Measurements from ENCODE around the gene TGFBR1. TPM values are rescaled to one million over a fixed set of nuclear protein-coding genes. Genes with fewer than 3 reads are reported as not detected.

TGFBR1 gene
- total RNA-seq, 4 donors from 2014 or later, result 20.2 to 34.3 (median 25.6) TPM

DNA sequence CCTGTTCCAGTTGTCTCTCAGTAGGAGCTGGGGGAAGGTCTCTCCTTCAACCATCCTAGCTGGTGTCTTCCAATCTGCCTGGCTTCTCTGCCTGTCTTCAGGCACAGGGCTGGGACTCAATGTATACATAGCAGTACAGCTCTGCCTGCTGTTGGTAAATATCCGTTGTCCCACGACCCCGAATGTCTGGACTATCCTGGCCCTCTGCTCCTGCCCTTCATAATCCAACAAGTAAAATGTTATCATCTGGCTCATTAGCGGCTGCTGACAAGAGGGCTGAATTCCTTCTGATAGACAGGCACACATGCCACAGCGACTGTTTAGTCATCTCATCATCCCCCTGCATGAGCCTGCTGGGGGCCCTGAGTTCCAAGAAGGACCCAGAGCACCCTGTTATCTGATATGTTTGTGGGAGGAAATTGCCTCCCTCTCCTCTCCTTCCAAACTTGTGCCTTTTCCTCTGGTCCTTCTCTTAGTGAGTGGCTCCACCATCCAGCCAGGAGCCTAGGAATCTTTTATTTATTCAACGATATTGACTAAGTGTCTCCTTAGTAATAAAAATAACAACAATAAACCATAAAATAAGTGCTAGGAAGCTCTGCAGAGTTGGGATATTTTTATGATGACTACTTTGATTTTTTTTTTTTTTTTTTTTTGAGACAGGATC, 29.5 kb upstream of the TGFBR1 start:
- TF ChIP-seq, protein P1, sequence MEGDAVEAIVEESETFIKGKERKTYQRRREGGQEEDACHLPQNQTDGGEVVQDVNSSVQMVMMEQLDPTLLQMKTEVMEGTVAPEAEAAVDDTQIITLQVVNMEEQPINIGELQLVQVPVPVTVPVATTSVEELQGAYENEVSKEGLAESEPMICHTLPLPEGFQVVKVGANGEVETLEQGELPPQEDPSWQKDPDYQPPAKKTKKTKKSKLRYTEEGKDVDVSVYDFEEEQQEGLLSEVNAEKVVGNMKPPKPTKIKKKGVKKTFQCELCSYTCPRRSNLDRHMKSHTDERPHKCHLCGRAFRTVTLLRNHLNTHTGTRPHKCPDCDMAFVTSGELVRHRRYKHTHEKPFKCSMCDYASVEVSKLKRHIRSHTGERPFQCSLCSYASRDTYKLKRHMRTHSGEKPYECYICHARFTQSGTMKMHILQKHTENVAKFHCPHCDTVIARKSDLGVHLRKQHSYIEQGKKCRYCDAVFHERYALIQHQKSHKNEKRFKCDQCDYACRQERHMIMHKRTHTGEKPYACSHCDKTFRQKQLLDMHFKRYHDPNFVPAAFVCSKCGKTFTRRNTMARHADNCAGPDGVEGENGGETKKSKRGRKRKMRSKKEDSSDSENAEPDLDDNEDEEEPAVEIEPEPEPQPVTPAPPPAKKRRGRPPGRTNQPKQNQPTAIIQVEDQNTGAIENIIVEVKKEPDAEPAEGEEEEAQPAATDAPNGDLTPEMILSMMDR (IDR thresholded peaks at IDR 0.05), result no peak
- no peak for TF ChIP-seq POLR2A (IDR thresholded peaks at IDR 0.05)
- no peak overlapping the region for H3K27ac ChIP-seq
- WGBS, 2 donors, result 71 to 83% methylated on average over 1 to 6 of the region's 6 CpGs
- H3K4me3 ChIP-seq, result no peak overlapping the region
- intact Hi-C loops (cut with DNase I), result no loop called here
- DNase-seq, result no peak
- H3K9me3 ChIP-seq, result no peaks in the 10 kb centered on the region
- H3K36me3 ChIP-seq, result no peaks in the 10 kb centered on the region
- H3K27me3 ChIP-seq, result no peaks in the 10 kb centered on the region
- H3K4me1 ChIP-seq, result peaks cover 0 to 16% (median 6%) of the 10 kb centered on the region in 3 donors

DNA sequence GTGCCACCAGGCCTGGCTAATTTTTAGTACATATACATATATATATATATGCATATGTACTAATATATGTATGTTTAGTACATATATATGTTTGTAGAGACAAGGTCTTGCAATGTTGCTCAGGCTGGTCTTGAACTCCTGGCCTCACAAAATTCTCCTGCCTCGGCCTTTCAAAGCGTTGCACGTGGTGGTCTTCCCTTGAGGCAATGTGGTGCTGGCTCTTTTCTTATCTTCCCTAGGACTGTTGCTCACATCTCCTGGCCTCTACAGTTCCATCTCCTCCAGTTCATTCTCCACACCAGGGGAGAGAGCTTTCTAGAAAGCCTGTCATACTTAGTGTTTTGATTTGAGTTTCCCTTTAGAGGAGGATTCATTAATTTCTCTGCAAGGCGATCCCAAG, 28.9 kb upstream of the TGFBR1 start:
- intact Hi-C loops (cut with DNase I), result no loop called here
- TF ChIP-seq POLR2A (IDR thresholded peaks at IDR 0.05), result no peak
- TF ChIP-seq, protein P1 (IDR thresholded peaks at IDR 0.05), result no peak
- Histone ChIP-seq H3K9me3 (no peaks in the 10 kb centered on the region), H3K4me1 (peaks cover 0 to 16% (median 6%) of the 10 kb centered on the region in 3 donors), H3K36me3 (no peaks in the 10 kb centered on the region), H3K27ac (no peak overlapping the region), H3K4me3 (no peak overlapping the region), H3K27me3 (no peaks in the 10 kb centered on the region)
- WGBS, 2 donors, result 91 to 95% methylated on average over 4 of the region's 4 CpGs
- DNase-seq, result no peak

DNA sequence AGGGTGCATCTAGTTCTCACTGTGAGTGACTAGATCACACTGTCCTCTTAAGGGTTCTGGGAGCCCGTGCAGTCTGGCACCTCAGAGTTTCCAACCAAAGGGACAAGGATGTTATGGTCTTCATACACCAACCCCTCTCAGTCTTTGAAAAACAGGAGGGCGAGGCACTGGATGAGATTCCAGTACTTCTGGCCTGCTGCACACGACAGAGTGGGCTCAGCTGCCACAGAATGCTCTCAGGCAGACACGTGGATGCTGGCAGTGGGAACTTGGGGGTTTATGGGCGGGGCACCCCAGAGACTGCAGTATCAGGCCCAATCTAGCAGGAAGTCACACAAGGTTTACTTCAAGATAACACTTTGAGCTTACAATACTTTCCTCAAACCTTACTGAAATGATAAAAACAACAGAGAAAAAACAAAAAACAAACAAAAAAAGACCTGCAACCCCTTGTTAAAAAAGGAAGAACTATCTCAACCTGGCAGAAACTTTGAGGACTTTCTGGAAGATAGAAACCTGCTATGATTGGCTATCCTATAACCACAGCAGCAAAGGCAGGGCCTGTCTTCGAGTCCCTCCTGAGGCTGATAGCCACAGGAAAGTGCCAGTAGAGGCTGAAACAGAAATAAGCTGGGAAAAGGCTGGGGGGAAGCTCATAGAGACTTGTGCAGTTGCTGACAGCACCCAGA, 28.3 kb upstream of the TGFBR1 start:
- H3K27me3 ChIP-seq, result no peaks in the 10 kb centered on the region
- 30 to 54% methylated on average over 5 to 6 of the region's 6 CpGs for WGBS, 2 donors
- no peak overlapping the region for H3K27ac ChIP-seq
- no peaks in the 10 kb centered on the region for H3K9me3 ChIP-seq
- intact Hi-C loops (cut with DNase I), result no loop called here
- no peak overlapping the region for H3K4me3 ChIP-seq
- no peak for DNase-seq
- H3K36me3 ChIP-seq, result no peaks in the 10 kb centered on the region
- H3K4me1 ChIP-seq, result peaks cover 0 to 16% (median 6%) of the 10 kb centered on the region in 3 donors
- TF ChIP-seq, protein P1 (IDR thresholded peaks at IDR 0.05), result no peak
- no peak for TF ChIP-seq POLR2A (IDR thresholded peaks at IDR 0.05)

DNA sequence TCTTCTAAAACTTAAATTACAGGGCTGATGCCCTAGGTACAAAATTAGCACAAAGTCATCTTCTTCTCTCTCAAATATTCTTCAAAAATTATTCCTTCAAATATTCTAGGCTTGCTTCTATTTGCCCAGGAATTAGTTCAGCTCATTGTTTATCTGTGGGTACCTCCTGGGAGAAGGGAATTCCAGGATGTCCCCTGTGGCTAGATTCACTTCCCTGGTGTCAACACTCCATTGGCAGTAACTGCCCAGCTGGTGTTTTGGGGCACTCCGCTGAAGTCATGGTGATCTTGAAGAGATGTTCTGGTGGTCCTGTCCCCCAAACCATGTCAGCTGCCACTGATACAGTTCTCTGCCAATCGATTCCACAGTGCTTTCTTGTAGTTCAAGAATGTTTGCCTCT, 26.2 kb upstream of the TGFBR1 start:
- Histone ChIP-seq H3K9me3 (no peaks in the 10 kb centered on the region), H3K27ac (no peak overlapping the region), H3K4me1 (peaks cover 0 to 16% (median 6%) of the 10 kb centered on the region in 3 donors), H3K4me3 (no peak overlapping the region), H3K36me3 (no peaks in the 10 kb centered on the region), H3K27me3 (no peaks in the 10 kb centered on the region)
- intact Hi-C loops (cut with DNase I), result no loop called here
- WGBS, 2 donors, result 72 to 76% methylated on average over 2 of the region's 2 CpGs
- no peak for DNase-seq
- no peak for TF ChIP-seq POLR2A (IDR thresholded peaks at IDR 0.05)
- TF ChIP-seq, protein P1 (IDR thresholded peaks at IDR 0.05), result no peak

DNA sequence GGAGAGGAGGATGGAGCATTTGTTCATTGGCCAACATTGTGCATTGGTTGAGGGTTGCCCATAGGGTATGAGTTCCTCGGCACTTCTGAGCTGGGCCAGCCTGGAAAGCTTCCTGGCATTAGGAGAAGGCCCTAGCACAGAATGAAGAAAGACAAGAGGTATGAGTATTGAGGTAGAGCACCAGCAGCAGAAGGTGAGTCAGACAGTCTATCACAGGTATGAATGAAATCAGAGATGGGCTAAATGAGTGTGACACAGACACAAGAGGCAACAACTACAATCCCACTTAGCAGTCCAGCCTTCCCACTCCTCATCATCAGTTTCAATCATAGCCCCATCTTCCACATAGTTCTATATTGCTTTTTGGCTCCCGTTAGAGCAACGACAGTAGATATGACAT, 25.4 kb upstream of the TGFBR1 start:
- 74% methylated on average over 3 of the region's 3 CpGs for WGBS, 2 donors
- intact Hi-C loops (cut with DNase I), result no loop called here
- no peak for DNase-seq
- no peak for TF ChIP-seq POLR2A (IDR thresholded peaks at IDR 0.05)
- TF ChIP-seq, protein P1 (IDR thresholded peaks at IDR 0.05), result no peak
- H3K9me3 ChIP-seq, result no peaks in the 10 kb centered on the region
- no peak overlapping the region for H3K27ac ChIP-seq
- H3K27me3 ChIP-seq, result no peaks in the 10 kb centered on the region
- H3K36me3 ChIP-seq, result no peaks in the 10 kb centered on the region
- peaks cover 0 to 16% (median 6%) of the 10 kb centered on the region in 3 donors for H3K4me1 ChIP-seq
- no peak overlapping the region for H3K4me3 ChIP-seq
